Left cardiac atrium (tissue), 4 donors: ENCODE results near the gene GNAT3. TPM values are rescaled to one million over a fixed set of nuclear protein-coding genes. Genes with fewer than 3 reads are reported as not detected.
A peak's percentile ranks its signal among the peaks of the same experiment; 100 is the strongest.

ENCODE experiments used
- ATAC-seq, 2 donors: fragments of 200-7000 bp; cut with Tn5 transposase; one replicate each; pipeline ENCODE4 v1.9.1; 2020; ENCODE audit warnings: mild to moderate bottlenecking in 2 of 2, moderate library complexity in 2 of 2
- DNase-seq: peaks from one replicate; pipeline ENCODE4 v3.0.0-alpha.2; 2020
- intact Hi-C, 2 donors: fragments of 100-400 bp; cut with DNase I; formaldehyde crosslinking; loops; one replicate each; pipeline versions ENCODE4 v1.14.1 to v1.15.1; 2022 to 2023
- total RNA-seq, 2 donors: library from RNA; stranded (reverse); fragmentation: NEBNext Ultra II Directional; extraction: Animal tissue kit (Norgen Biotek cat#: 25700); gene quantifications; one replicate each; pipeline ENCODE4 v1.2.1, GENCODE V29; 2021
- donor health status: DM: no; HTN: yes; CAD: no.
- donor health status: DM: no; HTN: yes; CAD: no; lungs with severe emphysema.
- donor health status: DM: yes; HTN: yes; CAD: no.
- donor health status: Dilated cardiomyopathy.

GNAT3 gene
- total RNA-seq, 2 donors from 2014 or later: not detected

DNA sequence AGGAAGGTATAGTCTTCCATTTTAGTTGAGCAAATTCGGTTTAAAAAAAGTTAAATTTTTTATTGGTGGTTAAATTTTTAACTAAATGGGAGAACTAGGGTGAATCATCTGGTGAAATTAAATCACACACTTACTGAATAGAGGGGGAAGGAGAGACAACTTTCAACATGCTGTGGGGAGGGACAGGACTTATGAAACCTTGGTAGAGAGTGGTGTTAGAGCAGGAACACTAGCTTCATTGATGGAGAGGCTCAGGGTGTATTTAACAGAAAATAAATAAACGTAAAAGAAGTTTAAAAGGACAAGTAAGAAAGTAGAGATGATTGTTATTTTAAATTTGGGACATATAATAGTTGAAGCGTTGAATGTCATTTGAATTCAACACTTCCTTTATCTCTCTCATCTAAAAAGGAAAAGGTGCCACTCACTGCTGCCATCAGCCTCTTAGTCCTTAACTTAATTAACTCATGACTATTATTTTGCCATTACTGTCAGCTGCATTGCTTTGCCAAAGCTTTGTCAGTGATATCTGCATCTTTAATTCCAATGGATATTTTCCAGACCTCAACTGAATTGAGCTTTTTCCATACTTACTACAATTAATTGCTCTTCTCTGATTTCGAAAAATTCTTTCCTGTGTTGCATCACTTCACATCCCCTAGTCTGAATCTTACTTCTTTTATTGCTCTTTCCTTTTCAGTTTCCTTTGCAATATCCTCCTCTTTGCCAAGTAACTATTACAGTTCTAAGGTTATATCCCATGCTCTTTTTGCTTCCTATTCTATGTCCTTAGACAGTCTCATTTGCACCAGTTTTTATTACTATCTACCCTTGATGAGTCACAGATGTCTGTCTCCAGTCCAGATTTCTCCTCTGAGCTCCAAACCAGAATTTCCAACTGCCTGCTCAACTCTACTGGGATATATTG lies 71.7 kb downstream of the GNAT3 start:
- intact Hi-C loops: loop anchor here in 1 of 2 donors (10.0 kb wide), 1 partner anchor 215 kb away; no protein-coding TSS in a partner anchor
- ATAC-seq (peak; percentile 27 to 87), DNase-seq (no peak)

- intact Hi-C loops: loop anchor here in 1 of 2 donors (10.0 kb wide), 1 partner anchor 219 kb away; no protein-coding TSS in a partner anchor
- ATAC-seq (no peak), DNase-seq (no peak)
Observed at GRCh38 chr7:80435521-80435920, 76.3 kb downstream of the GNAT3 start.

DNA sequence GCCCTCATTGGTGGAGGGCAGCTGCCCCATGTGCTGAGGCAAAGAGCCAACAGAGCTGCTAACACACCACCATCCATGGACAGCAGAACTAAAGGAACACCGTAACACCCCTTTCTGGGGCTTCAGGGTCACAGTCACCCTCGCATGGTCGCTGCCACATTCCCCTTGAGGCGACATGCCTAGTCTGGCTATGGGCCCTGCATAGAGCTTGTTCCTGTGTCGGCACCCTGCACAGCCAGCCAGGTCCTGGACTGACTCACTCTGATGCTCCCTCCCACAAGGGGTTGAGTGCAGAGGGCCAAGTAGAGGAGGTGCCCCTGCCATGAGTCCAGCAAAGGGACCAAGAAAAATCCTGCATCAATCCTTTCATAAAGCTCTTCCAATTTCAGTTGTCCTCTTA lies 77.8 kb downstream of the GNAT3 start:
- intact Hi-C loops: loop anchor here in 1 of 2 donors (10.0 kb wide), 1 partner anchor 221 kb away; no protein-coding TSS in a partner anchor
- ATAC-seq (no peak), DNase-seq (no peak)

- DNase-seq (no peak), ATAC-seq (no peak)
- intact Hi-C loops: loop anchor here in 1 of 2 donors (10.0 kb wide), 1 partner anchor 223 kb away; no protein-coding TSS in a partner anchor
Observed at GRCh38 chr7:80432166-80432565, 79.7 kb downstream of the GNAT3 start.

- DNase-seq: no peak
- intact Hi-C loops: loop anchor here in 1 of 2 donors (5.0 kb wide), 2 partner anchors 228 to 248 kb away; no protein-coding TSS in a partner anchor
- no peak for ATAC-seq
Observed at GRCh38 chr7:80429181-80429580, 82.7 kb downstream of the GNAT3 start.

DNA sequence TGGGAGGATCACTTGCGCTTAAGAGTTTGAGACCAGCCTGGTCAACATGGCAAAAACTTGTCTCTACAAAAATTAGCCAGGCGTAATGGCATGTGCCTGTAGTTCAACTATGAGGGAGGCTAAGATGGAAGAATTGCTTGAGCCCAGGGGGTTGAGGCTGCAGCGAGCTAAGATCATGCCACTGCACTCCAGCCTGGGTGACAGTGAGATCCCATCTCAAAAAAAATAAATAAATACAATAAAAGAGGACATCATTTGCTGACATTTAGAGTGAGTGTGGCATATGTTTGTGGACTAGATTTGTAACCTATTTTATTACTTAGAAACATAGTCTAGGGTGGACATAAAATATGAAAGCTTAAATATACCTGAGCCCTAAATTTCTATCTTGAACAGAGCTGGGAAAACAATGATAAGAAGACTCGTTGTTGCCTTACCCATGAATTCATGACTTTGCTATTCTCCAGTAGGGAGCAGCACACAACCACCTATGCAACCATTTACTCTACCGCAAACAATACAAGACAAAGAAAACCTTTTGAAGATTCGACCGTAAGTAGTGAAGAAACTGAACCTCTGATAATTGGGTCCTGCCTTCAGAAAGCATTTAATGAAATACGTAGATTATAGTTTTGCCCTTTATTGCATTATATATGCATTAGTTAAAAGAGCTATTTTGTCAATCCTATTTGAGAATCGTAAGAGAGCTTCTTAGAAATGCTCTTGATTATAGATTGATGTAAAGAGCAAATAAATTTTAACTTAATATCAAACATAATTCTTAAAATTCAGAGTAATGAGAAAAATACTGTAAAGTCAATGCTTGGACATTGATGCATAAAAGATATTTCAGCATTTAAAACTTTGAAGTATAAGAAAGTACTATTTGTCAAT lies 83.5 kb downstream of the GNAT3 start:
- ATAC-seq (peak; percentile 86 to 92), DNase-seq (no peak)
- intact Hi-C loops: loop anchor here in 1 of 2 donors (5.0 kb wide), 2 partner anchors 229 to 249 kb away; no protein-coding TSS in a partner anchor

GRCh38 chr7:80427218-80427617 lies 84.6 kb downstream of the GNAT3 start:
- intact Hi-C loops: loop anchor here in 1 of 2 donors (5.0 kb wide), 2 partner anchors 230 to 250 kb away; no protein-coding TSS in a partner anchor
- DNase-seq: no peak
- ATAC-seq: no peak

DNA sequence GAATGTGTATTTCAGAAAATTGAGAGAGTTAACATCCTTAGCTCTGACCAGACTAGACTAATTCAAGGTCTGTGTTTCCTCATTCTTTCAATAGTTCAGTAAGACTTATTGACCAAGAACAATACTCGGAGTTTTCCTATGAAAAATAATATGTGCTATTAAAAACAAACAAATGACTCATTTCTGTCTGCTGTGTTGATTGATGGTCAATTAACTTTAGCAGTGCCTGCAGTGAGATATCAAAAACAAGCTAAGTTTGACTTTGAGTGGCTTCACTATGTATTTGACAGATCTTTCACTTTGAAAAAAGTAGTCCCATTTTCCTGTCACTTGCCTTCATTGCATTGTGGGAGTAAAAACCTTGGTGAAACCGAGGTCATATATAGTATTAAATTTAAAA lies 91.0 kb downstream of the GNAT3 start:
- intact Hi-C loops: no loop called here
- ATAC-seq (no peak), DNase-seq (no peak)

GRCh38 chr7:80417211-80417793 lies 94.6 kb downstream of the GNAT3 start:
- intact Hi-C loops: no loop called here
- DNase-seq (no peak), ATAC-seq (peak in 1 of 2 donors; percentile 19)

GRCh38 chr7:80415522-80415921 lies 96.3 kb downstream of the GNAT3 start:
- DNase-seq (no peak), ATAC-seq (no peak)
- intact Hi-C loops: no loop called here

- ATAC-seq (no peak), DNase-seq (no peak)
- intact Hi-C loops: no loop called here
Observed at GRCh38 chr7:80415114-80415513, 96.8 kb downstream of the GNAT3 start.

GRCh38 chr7:80414331-80414730 lies 97.5 kb downstream of the GNAT3 start:
- DNase-seq (no peak), ATAC-seq (no peak)
- intact Hi-C loops: no loop called here

DNA sequence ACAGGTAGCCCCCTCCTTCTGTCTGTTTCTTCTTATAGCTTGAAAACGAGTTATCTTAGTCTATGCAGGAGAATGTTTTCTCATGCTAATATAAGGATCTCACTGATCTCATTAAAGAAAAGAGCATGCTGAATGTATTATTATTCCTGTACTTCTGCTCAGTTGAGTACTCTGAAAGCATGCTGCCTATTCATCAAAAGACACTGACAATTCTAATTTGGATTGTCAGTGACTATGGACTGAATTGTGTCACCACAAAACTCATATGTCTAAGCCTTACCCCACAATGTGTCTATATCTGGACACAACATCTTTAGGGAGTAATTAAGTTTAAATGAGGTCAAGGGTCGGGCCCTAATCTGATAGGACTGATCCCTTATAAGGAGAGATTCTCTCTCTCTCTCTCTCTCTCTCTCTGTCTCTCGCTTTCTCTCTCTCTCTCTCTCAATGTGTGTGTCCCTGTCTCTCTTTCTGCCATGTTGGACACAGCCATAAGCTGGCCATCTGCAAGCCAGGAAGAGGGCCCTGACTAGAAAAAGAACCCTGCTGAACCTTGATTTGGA lies 98.4 kb downstream of the GNAT3 start:
- intact Hi-C loops: no loop called here
- ATAC-seq (no peak), DNase-seq (no peak)

GRCh38 chr7:80412842-80413241 lies 99.0 kb downstream of the GNAT3 start:
- no peak for DNase-seq
- intact Hi-C loops: no loop called here
- ATAC-seq: no peak

DNA sequence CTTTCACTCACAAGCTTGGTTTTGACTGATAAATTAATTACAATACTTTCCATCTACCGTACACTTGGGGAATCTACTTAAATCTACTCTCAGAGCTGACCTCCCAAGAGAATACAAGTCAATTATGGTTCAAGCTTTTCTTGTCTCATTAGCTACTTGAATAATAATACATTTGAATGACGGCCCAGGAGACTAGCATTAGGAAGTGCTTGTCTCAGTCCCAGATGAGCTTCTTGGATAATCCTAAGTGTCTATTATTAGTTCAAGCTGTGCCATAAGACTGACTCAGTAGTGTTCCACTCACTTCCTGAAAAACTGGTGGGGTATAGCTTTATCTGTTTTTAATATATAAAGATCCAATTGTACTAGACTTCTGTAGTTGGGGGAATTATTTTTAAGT lies 100.2 kb downstream of the GNAT3 start:
- ATAC-seq (no peak), DNase-seq (no peak)
- intact Hi-C loops: no loop called here

- ATAC-seq (no peak), DNase-seq (no peak)
- intact Hi-C loops: no loop called here
Observed at GRCh38 chr7:80410081-80410480, 101.8 kb downstream of the GNAT3 start.
